IMR-90 (cell line): ENCODE results near the gene FRMD3. TPM values are rescaled to one million over a fixed set of nuclear protein-coding genes. Genes with fewer than 3 reads are reported as not detected.

Source experiments
- ATAC-seq: fragments of 200-7000 bp; cut with Tn5 transposase; 2 replicates; pipeline ENCODE4 v1.9.1; 2020; ENCODE audit warnings: low read depth, mild to moderate bottlenecking, moderate library complexity
- BruUV-seq: library from RNA; stranded (reverse); fragments of 400-500 nt; replicated peaks from 2 replicates; lab custom pipeline; 2021; lab: Mats Ljungman, UMichigan
- CTCF ChIA-PET: fragments of 300-600 bp; formaldehyde crosslinking; extraction: SDS; loops from one replicate; lab custom pipeline; 2021; ENCODE audit warnings: antibody characterized with exemption; lab: Yijun Ruan, JAX
- POLR2A ChIA-PET: fragments of 300-600 bp; sonication (Branson Sonifier 250); formaldehyde crosslinking; loops from one replicate; lab custom pipeline; 2022; ENCODE audit warnings: antibody characterized with exemption; ENCODE audit not compliant: unreplicated experiment; lab: Charles Lee
- DNase-seq: peaks from one replicate; pipeline ENCODE4 v3.0.0; 2013
- H2AFZ ChIP-seq: replicated peaks from 2 replicates; pipeline ENCODE3; 2013; ENCODE audit warnings: low read length, mild to moderate bottlenecking; ENCODE audit not compliant: poor library complexity
- H2AK5ac ChIP-seq: 2 replicates; pipeline ENCODE4 v1.6.1; 2013; ENCODE audit warnings: low read depth, low read length, inconsistent platforms
- H2AK9ac ChIP-seq: replicated peaks from 2 replicates; pipeline ENCODE3; 2013; ENCODE audit warnings: mild to moderate bottlenecking, low read depth, low read length, moderate library complexity; ENCODE audit not compliant: poor library complexity
- H2BK120ac ChIP-seq: 2 replicates; pipeline ENCODE4 v1.6.1; 2013; ENCODE audit warnings: low read depth, low read length, inconsistent platforms
- H2BK15ac ChIP-seq: 3 replicates; pipeline ENCODE4 v1.6.1; 2013; ENCODE audit warnings: low read depth, low read length, inconsistent platforms
- H2BK20ac ChIP-seq: 2 replicates; pipeline ENCODE4 v1.6.1; 2013; ENCODE audit warnings: low read depth, mild to moderate bottlenecking, inconsistent platforms, low read length, moderate library complexity
- H2BK5ac ChIP-seq: 2 replicates; pipeline ENCODE4 v1.6.1; 2013; ENCODE audit warnings: mild to moderate bottlenecking, low read depth, low read length, inconsistent platforms; ENCODE audit not compliant: poor library complexity, severe bottlenecking
- H3K14ac ChIP-seq: replicated peaks from 2 replicates; pipeline ENCODE4 v1.6.1; 2013; ENCODE audit warnings: low read depth, low read length, inconsistent platforms
- H3K18ac ChIP-seq: 2 replicates; pipeline ENCODE4 v1.6.1; 2013; ENCODE audit warnings: low read depth, low read length, control low read depth
- H3K23ac ChIP-seq: 2 replicates; pipeline ENCODE4 v1.6.1; 2013; ENCODE audit warnings: low read depth, low read length, inconsistent platforms
- H3K27ac ChIP-seq: 2 replicates; pipeline ENCODE4 v1.5.1; 2013; ENCODE audit warnings: mild to moderate bottlenecking, control low read depth, low read length; ENCODE audit not compliant: insufficient read depth
- H3K27me3 ChIP-seq: 2 replicates; pipeline ENCODE4 v1.6.1; 2013; ENCODE audit warnings: low read length; ENCODE audit not compliant: control insufficient read depth, insufficient read depth
- H3K36me3 ChIP-seq: 2 replicates; pipeline ENCODE4 v1.6.1; 2013; ENCODE audit warnings: low read length, mixed read lengths; ENCODE audit not compliant: control insufficient read depth, insufficient read depth
- H3K4ac ChIP-seq: 2 replicates; pipeline ENCODE4 v1.6.1; 2013; ENCODE audit warnings: low read depth, low read length, inconsistent platforms
- H3K4me1 ChIP-seq: 2 replicates; pipeline ENCODE4 v1.6.1; 2013; ENCODE audit warnings: low read length, mixed read lengths; ENCODE audit not compliant: control insufficient read depth, insufficient read depth
- H3K4me2 ChIP-seq: 2 replicates; pipeline ENCODE4 v1.6.1; 2013; ENCODE audit warnings: low read depth, mild to moderate bottlenecking, control low read depth, low read length, moderate library complexity
- H3K4me3 ChIP-seq: 2 replicates; pipeline ENCODE4 v1.5.1; 2013; ENCODE audit warnings: low read depth, mild to moderate bottlenecking, control low read depth, low read length, moderate library complexity; ENCODE audit not compliant: insufficient read depth
- H3K56ac ChIP-seq: 2 replicates; pipeline ENCODE4 v1.6.1; 2013; ENCODE audit warnings: low read length, inconsistent platforms; ENCODE audit not compliant: insufficient read depth; ENCODE audit errors: extremely low read depth
- H3K79me1 ChIP-seq, 2 experiments: 2 replicates each; pipeline ENCODE4 v1.6.1; 2013; ENCODE audit warnings: low read length in 2 of 2, inconsistent platforms in 1 of 2, low read depth in 1 of 2
- H3K9ac ChIP-seq: 2 replicates; pipeline ENCODE4 v1.6.1; 2013; ENCODE audit warnings: low read depth, low read length, control low read depth
- H3K9me1 ChIP-seq: 2 replicates; pipeline ENCODE4 v1.6.1; 2013; ENCODE audit warnings: low read length, inconsistent platforms; ENCODE audit not compliant: insufficient read depth
- H3K9me3 ChIP-seq: 2 replicates; pipeline ENCODE4 v1.6.1; 2013; ENCODE audit warnings: low read length; ENCODE audit not compliant: control insufficient read depth, insufficient read depth
- H4K20me1 ChIP-seq: 2 replicates; pipeline ENCODE4 v1.6.1; 2013; ENCODE audit warnings: low read length, inconsistent platforms; ENCODE audit not compliant: insufficient read depth
- H4K5ac ChIP-seq: 2 replicates; pipeline ENCODE4 v1.6.1; 2013; ENCODE audit warnings: mild to moderate bottlenecking, low read depth, low read length, control low read depth
- H4K8ac ChIP-seq, 2 experiments: 2 replicates each; pipeline ENCODE4 v1.6.1; 2013; ENCODE audit warnings: low read depth in 2 of 2, low read length in 2 of 2, control low read depth in 1 of 2, inconsistent platforms in 1 of 2
- H4K91ac ChIP-seq: 2 replicates; pipeline ENCODE4 v1.6.1; 2013; ENCODE audit warnings: low read depth, low read length, inconsistent platforms; ENCODE audit not compliant: insufficient read depth
- USF2 ChIP-seq: fragments of 150-350 bp; IDR thresholded peaks from 2 replicates; pipeline ENCODE4 v1.6.1; 2017; ENCODE audit warnings: mild to moderate bottlenecking, antibody characterized with exemption, low read length, low read depth
- WGBS, 2 experiments: methylation state at CpG; one replicate each; pipeline versions ENCODE4 v1.1.5 to v1.1.7; 2013; ENCODE audit warnings: missing lambda C conversion rate in 2 of 2; ENCODE audit not compliant: insufficient read length in 1 of 2; ENCODE audit errors: extremely low coverage in 2 of 2; 5-methylcytosine and 5-hydroxymethylcytosine counted together
- dilution Hi-C: fragments of 300-500 bp; cut with HindIII; formaldehyde crosslinking; loops from one replicate; pipeline ENCODE4 v1.14.3; 2018; ENCODE audit warnings: low sequenced_read_pairs; ENCODE audit not compliant: unreplicated experiment
- in situ Hi-C: fragments of 300-500 bp; cut with MboI; formaldehyde crosslinking; loops from 3 replicates; pipeline ENCODE4 v1.14.3; 2019; ENCODE audit warnings: low sequenced_read_pairs, inconsistent platforms, mixed read lengths
- intact Hi-C: fragments of 100-400 bp; cut with micrococcal nuclease; formaldehyde crosslinking; loops from 2 replicates; pipeline ENCODE4 v1.10.0; 2022
- polyA plus RNA-seq, 3 experiments: library from polyadenylated mRNA; depleted of rRNA; stranded (reverse); fragments of >200 nt; gene quantifications; 2 replicates each; pipeline ENCODE4 v1.2.3, GENCODE V29; 2012; ENCODE audit warnings: low replicate concordance in 1 of 3
- total RNA-seq: library from RNA; depleted of rRNA; stranded (reverse); fragments of >200 nt; gene quantifications from 2 replicates; pipeline ENCODE4 v1.2.3, GENCODE V29; 2012

The FRMD3 gene
- total and polyA plus RNA-seq, 2 of the 4 experiments (the other 2 are of a cell fraction) = 0.02 to 0.18 TPM

- Histone ChIP-seq H2AFZ (no peak overlapping the region), H2BK5ac (no peak overlapping the region), H3K9me3 (no peaks in the 10 kb centered on the region), H3K9ac (no peak overlapping the region), H2AK9ac (no peak overlapping the region), H2AK5ac (no peak overlapping the region), H3K23ac (no peak overlapping the region), H2BK15ac (no peak overlapping the region), H4K8ac (no peak overlapping the region), H3K56ac (no peak overlapping the region), H3K4me2 (no peak overlapping the region), H4K91ac (no peak overlapping the region), H3K18ac (no peak overlapping the region), H4K20me1 (no peaks in the 10 kb centered on the region), H3K36me3 (no peaks in the 10 kb centered on the region), H3K14ac (no peak overlapping the region), H3K4me1 (no peaks in the 10 kb centered on the region), H2BK20ac (no peak overlapping the region), H2BK120ac (no peak overlapping the region), H3K27me3 (no peaks in the 10 kb centered on the region), H3K9me1 (no peaks in the 10 kb centered on the region), H3K4me3 (no peak overlapping the region), H3K27ac (no peak overlapping the region), H3K79me1 (no peaks in the 10 kb centered on the region), H3K4ac (no peak overlapping the region), H4K5ac (no peak overlapping the region)
- ChIA-PET POLR2A (no interaction called here), CTCF (interaction anchor here (0.6 kb wide), 1 partner anchor 1040 kb away, joined by 4 read pairs; no protein-coding TSS in a partner anchor)
- ATAC-seq (no peak), DNase-seq (no peak)
- no CpG with 5 or more reads among the region's 1 CpG for WGBS, 2 experiments
- TF ChIP-seq USF2 = no peak
- dilution Hi-C loops (no loop called here), intact Hi-C loops (no loop called here), in situ Hi-C loops (no loop called here)
- no TSS peak for BruUV-seq
Observed at GRCh38 chr9:83521011-83521410, 17.2 kb downstream of the FRMD3 start.
